Right kidney (tissue), 1 donor: ENCODE data around the gene CD69.
"Not testable (repeated sequence)": the region's sequence is repeated elsewhere in the genome, so short reads cannot be mapped to it uniquely, and the experiment has no call there.

Experiments
- DNase-seq: peaks from one replicate; pipeline ENCODE4 v3.0.0-alpha.2; 2016

CD69 gene

DNA sequence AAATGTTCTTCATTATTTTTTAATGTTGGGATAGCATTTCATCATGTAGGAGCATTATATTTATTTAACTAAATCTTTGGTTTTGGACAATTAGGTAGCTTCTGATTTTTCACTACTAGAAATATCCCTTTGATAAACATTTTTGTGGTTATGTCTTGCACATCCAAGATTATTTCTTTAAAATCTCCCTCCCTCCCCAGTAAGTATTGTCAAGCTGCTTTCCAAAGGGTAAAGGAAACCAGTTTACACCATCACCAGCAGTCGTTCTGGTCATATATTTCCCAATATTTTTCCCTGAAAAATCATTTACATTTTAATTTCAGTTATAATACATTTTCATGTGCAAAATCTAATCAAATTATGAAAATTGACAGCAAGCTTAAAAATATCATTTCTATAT is 11.1 kb downstream of the CD69 start:
- DNase-seq: no peak

DNA sequence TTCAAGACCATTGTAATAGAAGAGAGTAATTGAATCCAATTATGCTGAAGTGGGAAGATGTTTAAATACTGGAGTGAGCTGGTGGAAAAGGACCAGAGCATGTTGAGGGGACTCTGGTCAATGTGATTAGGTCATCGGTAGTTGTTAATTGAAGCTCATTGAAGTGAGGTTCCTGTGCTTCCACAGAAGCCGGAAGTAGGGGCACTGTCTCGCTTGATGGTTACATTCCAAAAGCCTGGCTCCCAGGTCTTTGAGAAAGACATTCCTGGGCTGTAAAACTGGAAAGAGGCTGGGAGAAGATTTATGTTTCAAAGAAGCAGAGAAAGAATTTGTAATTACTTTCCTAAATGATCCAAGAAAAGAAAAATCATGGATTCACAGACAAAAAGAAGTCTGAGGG is 15.5 kb downstream of the CD69 start:
- DNase-seq: no peak

DNA sequence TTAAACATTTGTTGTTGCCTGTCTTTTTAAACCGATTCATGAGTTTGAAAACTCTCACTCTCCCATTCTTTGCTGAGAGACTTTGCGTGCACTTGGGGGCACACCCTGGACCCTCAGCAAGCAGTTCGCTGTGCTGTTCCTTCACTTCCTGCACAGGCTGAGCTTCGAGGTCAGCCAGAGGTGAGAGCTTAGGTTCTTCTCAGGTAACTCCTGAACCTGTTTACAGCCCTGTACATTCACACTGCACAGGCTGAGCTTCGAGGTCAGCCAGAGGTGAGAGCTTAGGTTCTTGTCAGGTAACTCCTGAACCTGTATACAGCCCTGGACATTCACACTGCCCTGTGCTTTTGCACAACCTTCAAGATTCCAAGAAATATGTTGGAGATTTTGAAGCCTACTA is 18.0 kb downstream of the CD69 start:
- DNase-seq: no peak

DNA sequence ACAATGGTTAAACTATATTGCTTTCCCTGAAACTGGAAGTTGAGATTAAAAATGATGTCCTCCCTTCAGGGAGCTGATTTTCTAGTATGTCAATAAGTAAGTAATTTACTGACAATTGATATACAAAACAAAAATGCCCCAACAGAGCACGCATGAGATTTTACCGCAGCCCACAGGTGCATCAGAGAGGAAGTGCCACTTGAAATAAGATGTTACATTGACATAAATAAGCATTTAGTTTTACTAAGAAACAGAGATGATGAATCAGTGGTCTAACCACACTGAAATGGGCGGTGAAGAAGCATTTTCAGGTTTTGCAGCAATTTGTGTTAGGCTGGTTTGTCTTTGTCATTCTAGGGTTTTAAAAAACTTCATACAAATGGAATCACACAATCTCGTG is 19.0 kb downstream of the CD69 start:
- no peak for DNase-seq

DNA sequence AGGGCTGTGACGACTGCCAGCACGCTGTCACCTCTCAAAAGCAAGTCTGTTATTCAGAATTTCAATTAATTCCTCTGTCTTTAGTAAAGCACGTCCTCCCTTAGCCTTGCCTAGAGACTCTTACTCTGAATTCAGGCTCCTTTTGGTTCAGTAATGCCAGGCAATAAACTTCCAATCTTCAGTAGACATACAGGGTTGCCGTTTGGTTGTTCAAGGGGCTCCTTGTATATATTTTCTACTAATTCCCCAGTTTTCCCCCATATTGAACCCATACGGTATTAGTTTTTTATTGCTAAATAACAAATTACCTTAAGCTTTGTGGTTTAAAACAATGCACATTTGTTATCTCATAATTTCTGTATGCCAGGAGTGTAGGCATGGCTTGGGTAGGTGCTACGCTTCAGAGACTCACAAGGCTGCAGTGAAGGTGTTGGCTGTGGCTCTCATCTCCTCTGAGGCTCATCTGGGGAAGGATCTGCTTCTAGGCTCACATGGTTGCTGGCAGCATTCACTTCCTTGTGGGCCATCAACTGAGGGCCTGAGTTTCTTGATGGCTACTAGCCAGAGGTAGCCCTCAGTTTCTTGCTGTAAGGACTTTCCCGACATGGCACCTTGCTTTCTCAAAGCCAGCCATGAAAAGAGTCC is 20.5 kb downstream of the CD69 start:
- no peak for DNase-seq

DNA sequence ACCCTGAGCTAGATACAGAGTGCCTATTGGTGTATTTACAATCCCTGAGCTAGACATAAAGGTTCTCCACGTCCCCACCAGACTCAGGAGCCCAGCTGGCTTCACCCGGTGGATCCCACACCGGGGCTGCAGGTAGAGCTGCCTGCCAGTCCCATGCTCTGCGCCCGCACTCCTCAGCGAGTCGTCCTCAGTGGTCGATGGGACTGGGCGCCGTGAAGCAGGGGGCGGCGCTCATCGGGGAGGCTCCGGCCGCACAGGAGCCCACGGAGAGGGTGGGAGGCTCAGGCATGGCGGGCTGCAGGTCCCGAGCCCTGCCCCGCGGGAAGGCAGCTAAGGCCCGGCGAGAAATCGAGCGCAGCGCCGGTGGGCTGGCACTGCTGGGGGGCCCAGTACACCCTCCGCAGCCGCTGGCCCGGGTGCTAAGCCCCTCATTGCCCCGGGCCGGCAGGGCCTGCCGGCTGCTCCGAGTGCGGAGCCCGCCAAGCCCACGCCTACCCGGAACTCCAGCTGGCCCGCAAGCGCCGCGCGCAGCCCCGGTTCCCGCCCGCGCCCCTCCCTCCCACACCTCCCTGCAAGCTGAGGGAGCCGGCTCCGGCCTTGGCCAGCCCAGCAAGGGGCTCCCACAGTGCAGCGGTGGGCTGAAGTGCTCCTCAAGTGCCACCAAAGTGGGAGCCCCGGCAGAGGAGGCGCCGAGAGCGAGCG is 21.1 kb downstream of the CD69 start:
- DNase-seq: not testable (repeated sequence)

DNA sequence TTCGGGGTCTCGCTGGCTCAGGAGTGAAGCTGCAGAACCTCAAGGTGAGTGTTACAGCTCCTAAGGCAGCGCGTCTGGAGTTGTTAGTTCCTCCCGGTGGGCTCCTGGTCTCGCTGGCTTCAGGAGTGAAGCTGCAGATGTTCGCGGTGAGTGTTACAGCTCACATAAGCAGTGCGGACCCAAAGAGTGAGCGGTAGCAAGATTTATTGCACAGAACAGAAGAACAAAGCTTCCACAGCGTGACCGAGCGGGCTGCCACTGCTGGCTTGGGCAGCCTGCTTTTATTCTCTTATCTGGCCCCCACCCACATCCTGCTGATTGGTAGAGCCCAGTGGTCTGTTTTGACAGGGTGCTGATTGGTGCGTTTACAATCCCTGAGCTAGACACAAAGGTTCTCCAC is 21.8 kb downstream of the CD69 start:
- DNase-seq: not testable (repeated sequence)

DNA sequence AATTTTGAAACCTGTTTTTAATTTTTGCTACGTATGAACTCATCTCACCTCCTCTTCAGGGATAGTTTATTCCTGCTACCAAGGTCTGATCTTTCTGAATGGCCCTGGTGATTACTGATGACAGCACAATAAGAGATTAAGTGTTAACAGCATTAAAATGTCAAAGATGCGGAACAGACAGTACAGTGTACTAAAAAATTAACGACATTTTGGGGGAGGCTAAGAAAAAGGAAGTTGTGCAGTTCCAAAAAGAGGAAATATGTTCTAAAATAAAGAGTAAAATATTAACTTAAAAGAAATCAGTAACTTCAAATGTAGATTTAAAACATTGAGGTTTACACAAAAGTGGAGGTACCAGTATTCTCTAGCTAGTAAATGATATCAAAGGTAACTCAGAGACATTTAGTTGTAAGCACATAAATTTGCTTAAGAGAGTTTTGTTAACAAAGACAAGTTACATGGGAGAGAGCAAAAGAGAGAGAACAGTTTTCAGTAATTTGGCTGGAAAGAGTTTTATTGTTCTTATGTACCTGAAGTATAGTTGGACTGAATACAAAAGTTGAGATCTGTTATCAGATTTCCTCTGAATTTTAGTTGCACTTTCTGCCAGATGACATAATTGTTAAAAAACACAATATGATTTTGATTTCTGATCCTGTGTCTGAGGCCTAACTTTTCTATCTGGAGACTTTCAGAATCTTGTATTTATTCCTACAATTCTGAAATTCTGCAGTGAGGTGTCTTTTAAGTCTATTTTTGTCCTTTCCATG is 23.6 kb downstream of the CD69 start:
- DNase-seq: no peak

DNA sequence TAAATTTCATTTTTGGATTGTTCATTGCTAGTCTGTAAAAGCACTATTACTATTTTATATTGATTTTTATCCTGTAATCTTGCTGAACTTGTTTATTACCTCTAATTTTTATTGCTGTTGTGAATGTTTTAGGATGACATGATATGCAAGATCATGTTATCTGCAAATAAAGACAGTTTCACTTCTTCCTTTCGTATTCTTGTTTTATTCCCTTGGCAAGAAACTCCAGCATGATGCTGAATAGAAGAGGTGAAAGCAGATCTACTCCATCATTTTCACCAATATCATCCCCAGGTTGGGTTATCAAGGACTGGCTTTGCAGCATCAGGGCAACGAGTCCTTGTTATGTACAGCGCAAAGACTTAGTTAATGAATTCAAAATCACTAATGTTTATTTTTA is 25.1 kb downstream of the CD69 start:
- no peak for DNase-seq

DNA sequence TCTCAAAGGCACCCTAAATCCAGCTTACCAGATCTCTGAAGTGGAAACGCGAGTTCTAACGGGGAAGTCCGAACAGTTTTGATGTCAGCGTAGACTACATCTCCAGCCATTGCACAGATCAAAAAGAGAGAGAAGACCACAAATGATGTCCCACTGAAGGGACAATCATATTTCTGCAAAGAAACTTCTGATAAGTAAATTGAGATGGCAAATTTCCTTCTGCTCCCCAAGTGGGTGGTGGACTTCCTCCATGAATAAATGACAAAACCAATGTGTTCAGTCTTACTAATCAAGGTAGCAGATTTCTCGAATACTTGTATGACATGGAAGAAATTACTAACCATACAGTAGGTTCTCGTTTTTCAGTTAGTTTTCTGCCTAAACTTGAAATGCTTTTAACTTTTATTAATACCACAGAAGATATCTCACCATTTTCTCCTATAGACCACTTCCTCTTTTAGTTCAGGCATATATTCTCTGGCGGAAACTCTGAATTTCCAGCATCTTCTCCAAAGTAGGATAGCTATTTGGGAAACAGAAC is 27.7 kb downstream of the CD69 start, which contains the start of gene CLECL1:
CLECL1 (minus strand) TSS at position 177 of the 541 bp plus-strand sequence.
- DNase-seq: no peak

DNA sequence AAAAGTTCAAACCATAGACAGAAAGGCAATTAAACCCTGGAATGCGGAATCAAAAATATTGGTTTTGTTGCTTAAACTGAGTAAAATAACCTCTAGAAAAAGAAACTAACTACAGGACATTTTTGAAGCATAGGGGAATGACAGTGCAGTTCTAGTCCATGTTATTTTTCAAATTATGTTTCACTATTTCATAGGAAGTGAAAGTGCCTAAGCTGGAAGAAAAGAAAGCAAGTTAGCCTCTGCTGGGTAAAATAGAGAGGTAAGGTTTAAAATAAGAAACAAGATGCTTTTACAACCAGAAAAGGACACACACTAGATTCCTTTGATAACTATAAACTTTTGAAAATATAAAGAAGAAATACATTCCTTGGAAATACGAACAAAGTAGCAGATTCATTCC is 28.9 kb downstream of the CD69 start:
- DNase-seq: no peak

DNA sequence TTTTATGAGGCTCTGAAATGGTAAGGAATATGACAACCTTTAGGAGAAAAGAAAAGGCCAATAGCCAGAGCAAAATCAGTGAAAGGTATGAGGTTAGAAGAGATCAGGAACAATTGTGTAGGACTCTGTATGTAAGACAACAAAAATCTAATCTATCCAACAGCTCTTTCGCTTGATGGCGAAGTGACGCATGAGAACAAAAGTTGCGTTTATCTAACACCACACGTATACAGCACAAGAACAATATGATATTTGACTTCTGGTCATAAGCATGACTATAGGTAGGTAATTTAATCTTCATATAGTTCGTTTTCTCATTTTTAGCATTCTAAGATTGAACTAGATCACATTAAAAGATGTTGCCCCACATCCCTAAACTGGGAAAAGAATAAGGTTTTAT is 29.3 kb downstream of the CD69 start:
- no peak for DNase-seq

DNA sequence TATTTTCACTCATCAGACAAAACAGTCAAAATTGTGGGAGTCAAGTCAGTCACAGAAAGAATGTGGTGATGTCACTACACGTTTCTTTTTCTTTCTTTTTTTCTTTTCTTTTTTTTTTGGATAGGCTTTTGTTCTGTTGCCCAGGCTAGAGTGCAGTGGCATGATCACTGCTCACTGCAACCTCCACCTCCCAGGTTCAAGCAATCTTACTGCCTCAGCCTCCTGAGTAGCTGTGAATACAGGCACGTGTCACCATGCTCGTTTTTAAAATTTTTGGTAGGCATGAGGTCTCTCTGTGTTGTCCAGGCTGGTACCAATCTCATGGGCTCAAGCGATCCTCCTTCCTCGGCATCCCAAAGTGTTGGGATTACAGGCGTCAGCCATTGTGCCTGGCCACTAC is 30.1 kb downstream of the CD69 start:
- DNase-seq: no peak

DNA sequence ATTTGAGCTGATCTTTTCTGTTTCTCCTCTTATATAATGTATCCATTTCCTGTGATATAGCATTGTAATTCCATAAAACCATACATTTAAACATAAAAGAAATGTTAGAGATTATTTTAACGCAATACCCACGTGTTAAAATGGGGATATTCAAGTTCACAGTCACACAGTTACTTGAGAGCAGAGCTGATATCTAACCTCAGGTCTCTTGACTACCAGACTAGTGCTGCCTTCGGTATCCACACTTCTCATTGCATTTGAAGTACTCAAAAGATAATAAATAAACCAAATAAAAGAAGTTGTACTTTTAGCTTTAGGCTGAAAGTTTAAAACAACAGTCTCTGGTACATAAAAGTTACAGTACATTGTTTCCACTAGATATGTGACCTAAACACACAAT is 30.7 kb downstream of the CD69 start:
- no peak for DNase-seq

DNA sequence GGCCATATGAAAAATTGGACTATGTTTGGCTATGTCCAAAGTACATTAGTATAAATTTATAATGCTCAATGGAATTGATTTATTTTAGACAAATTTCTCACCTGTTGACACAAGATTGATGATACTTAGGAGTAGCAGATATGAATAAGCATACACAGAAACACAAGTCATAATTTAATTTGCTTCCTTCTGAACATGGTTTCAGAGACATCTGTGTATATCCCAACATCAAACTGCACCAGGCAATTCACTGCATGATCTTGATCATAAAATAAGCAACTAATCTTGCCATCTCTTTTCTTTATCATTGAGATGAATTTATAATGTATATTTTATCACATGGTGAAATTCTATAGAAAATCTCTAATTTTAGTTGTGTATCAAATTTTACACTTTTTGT is 31.6 kb downstream of the CD69 start:
- no peak for DNase-seq

DNA sequence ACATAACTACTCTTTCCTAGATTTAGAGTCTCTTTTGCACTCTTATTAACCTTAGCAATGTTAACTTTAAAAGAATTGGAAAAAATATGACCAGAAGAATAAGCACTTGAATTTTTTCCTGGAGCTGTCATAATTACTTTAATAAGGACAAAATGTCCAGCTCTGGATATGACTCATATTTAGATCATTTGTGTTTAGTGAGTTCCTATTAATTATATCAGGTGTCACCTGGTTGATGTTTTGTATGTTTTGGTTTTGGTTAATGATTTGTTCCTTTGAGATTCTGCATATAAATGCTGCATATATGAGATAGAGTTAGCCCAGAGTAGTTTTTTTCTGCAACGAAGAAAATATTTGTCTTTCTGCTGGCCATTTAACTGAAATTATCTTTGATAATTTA is 32.9 kb downstream of the CD69 start:
- DNase-seq: no peak

DNA sequence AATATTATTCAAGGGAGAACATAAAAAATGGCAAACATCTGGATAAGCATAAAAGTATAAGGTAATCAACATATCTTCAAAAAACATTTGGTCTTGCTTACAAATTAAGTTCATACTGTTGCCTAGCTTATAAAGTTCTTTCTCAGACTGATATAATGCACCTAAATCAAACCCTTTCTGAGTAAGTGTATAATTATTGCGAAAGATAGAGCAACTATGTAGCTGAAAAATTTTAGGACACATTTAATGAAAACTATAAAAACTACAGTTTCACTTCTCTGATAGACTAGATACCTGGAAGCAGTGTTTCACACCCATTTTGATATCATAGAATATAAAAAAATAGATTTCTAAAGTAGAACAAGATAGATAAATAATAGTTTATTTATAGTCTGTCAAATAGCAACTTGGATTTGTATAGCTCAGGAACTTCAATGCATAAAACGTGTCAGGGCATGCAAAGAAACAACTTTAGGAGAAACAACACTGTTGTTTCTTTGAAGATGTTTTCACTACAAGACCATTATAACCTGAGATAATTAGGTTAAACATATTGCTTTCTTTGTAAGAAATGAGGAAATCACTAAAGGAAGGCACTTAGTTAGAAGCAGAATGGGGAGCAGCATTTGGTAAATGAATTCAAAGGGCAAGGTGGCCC is 35.4 kb downstream of the CD69 start:
- DNase-seq: no peak

DNA sequence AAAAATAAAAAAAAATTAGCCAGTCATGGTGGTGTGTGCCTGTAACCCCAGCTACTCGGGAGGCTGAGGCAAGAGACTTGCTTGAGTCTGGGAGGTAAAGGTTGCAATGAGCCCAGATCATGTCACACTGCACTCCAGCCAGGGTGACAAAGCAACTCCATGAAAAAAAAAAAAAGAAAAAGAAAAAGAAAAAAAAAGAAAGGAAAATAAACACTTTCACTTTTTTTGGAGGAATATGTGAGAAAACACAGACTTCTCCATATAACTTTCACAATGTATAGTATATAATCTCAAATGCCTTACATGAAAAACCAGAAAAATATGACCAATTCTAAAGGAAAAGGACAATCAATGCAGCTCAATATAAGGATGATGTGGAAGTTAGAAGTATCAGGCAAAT is 36.7 kb downstream of the CD69 start:
- no peak for DNase-seq

DNA sequence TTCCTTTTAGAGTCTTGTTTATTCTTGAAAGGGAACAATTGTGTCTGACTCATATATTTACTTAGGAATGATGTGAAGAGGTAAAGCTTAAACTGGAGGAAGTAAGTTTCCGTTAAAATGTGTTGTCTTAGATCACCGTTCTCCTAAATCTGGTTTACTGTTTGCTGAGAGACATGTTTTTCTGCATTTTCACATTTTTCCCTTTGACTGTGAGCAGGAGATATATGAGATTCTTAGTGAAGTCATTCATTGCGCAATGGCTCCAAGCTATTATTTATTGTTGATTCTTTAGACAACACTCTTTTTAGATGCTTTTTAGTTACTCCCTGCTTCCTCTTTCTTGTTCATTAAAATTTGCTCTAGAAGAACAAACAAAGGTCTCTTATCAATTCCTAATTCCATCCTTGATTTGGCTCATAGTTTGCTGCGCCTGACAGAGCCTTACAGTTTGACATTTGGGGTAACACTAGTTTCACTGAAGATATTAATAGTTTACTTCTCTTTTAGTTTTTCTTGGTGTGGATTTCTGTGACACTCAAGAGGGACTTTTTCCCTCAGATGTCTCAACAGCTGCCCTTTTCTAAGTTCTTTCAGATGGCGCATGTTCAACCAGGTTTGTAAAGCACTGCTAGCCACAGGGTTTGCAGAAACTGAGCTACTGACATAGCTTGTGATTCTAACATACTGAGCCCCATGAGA is 39.2 kb downstream of the CD69 start:
- no peak for DNase-seq

DNA sequence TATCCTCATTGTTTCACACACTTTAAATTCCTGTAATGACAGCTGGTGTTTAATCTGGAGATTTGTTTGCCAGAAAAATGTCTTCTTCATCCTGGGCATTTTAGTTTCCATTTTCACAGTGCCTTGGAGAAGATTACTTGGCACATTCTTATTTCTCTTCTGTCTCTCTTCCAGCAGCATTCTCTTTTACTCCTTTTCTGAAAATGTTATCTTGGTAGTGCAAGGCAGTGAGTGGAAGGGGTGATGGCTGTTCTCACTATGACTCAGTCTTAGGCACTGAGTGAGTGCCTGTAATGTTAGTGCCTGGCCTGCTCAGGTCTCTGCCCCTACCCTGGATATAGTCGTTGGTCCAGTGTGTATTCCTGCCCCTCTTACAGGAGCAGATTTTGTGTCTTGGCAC is 40.9 kb downstream of the CD69 start:
- no peak for DNase-seq

DNA sequence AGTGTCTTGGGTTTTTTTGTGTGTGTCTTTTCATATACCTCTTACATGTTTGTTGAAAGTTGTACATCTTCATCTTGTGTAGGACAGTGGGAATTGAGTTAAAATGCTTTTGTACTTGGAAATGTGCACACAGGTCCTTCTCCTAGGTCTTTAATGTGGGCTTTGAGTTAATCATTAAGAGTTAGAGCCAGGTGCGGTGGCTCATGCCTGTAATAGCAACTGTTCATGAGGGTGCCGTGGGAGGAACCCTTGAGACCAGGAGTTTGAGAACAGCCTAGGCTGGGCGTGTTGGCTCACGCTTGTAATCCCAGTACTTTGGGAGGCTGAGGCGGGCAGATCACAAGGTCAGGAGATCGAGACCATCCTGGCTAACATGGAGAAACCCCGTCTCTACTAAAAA is 41.7 kb downstream of the CD69 start:
- no peak for DNase-seq
